ENCODE data around the gene BCOR.

BCOR gene

DNA sequence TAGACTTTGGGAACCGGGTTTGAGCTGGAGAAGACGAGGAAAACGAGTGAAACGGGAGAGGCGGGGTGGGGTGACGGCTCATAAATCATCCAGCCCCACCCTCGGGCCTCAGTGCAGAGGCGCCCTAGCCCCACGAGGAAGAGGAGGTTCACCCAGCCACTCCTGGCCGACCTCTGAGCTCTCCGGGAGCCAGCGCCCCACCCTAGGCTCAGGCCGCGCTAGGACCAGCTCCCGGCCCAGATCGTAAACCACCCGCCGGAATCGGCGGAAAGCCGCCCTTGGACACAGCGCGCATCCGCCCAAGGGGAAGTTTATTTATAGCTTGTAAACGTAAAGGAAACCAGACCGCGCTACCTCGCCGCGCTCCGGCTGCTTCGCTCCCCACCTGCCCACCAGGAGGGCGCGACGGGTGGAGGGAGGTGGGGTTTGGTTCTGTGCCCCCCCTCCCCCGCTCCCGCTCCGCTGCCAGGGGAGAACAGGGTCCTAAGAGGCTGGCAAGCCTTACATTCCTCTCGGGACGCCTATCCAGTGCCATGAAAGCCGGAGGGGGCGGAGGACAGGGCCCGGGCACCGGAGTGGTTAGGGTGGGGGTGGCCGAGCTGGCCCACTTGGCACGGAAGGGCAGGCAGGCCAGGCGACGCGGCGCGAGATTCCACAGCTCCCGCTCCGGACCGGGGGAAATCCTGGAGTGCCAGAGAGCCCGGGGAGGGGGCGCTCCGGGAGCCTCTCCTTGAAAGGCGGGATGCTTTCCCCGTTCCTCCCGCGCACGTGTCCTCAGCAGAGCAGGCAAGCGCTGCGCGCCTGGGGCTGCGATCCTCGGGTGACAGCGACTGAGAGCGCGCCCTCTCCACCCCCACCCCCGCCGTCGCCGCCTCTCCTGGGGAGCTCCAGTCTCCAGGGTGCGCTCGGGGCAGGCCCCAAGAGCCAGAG is 84.2 kb downstream of the BCOR start:
- peak; percentile 20 for DNase-seq

GRCh38 chrX:40012868-40013265 is 84.9 kb downstream of the BCOR start:
- no peak for DNase-seq

GRCh38 chrX:40012039-40012867 is 85.5 kb downstream of the BCOR start:
- DNase-seq: no peak

- DNase-seq: no peak
Measured at GRCh38 chrX:40011322-40012038, 86.3 kb downstream of the BCOR start.

DNA sequence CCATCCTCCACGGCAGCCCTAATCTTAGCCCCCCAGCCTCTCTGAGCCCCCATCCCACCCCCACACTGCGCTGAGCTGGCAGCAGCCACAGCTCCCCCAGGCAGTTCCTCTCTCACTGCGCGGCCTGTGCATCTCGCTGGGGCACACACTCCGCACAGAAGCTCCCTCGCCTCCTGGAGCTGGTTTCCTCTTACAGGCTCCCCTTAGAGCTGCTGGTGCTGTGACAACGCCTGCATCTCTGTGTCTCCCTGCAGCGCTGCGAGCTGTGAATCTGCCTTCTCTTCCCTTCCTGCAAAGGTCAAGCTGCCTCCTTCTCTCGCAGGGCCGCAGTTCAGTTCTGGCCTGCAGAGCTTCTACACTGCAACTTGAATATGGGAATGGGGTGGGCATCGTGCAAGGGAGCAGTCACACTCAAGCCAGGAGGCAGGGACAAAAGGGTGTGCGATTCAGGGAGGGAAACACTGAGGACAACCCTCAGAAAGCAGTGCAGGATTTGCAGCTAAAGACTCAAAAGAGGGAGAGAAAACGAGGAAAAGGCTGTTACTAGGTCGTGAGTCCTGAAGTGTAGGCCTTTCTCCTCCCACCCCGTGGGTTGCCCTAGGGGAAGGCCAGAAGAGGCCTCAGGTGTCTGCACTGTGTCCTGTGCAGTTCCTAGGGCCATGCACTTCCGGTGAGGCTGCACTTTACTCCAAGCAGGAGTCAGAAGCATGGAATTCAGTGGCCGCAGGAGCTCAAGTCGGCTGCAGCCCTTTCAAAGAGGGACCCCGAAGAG is 87.0 kb downstream of the BCOR start:
- DNase-seq: no peak

- no peak for DNase-seq
Measured at GRCh38 chrX:40009890-40010289, 87.9 kb downstream of the BCOR start.

DNA sequence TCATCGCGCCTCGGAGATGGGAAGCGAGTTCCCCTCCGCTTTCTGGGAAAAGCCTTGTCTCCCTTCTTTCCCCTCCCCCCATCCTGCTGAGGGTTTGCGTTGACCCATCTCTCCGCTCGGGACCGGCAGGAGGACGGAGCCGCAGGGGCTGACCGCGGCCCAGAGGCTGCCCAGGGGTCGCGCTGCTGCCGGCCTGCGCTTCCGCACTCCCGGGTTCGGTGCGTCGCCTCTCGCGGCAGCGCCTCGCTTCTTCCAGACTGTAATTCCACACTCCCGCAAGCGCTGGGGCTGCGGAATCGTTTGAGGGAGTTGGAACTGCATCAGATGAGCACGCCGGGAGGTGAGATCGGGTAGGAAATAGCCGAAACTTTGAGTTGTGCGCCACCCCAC is 88.3 kb downstream of the BCOR start:
- no peak for DNase-seq

GRCh38 chrX:40008791-40009461 is 88.8 kb downstream of the BCOR start:
- DNase-seq: no peak

DNA sequence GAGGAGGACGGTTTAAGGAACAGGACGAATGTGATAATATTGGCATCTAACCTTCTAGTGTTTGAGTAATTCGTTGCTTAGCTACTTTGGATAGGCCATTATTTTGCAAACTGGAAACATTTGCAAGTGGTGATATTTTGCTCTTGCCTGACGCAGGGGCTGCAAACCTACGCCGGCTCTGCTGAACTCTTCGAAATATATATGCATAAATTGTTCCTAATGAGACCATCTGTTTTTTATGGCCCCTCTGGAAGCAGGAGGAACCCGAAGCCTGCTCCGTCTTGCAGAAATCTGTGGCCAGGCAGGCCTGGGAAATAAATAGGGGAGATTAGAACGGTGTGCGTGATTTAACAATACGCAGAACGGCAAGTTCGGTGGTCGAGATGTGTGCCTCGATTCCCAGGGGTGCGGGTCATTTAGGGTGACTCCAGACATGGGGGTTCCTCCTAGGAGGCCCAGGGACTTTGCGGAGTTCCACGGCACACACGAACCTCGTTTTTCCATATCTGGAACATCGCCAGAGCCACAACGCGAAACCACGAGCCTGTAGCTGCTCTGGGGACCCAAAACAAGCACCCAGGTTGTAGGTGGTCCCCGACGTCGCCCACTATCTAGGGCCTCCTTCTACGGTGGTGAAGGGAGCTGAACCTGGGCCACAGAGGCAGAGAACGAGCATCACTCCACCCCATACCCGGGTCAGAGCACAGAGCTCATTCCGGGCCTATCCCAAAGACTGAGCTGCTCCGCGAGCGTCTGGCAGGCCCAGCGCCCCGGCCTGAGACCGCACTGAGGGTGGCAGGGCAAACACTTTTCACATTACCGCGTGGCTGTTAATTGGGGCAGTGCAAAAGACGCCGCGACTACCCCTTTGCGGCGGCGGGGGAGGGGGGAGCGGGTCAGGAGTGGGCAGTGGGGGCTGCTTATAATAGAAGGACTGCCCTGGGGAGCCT is 89.7 kb downstream of the BCOR start:
- no peak for DNase-seq

DNA sequence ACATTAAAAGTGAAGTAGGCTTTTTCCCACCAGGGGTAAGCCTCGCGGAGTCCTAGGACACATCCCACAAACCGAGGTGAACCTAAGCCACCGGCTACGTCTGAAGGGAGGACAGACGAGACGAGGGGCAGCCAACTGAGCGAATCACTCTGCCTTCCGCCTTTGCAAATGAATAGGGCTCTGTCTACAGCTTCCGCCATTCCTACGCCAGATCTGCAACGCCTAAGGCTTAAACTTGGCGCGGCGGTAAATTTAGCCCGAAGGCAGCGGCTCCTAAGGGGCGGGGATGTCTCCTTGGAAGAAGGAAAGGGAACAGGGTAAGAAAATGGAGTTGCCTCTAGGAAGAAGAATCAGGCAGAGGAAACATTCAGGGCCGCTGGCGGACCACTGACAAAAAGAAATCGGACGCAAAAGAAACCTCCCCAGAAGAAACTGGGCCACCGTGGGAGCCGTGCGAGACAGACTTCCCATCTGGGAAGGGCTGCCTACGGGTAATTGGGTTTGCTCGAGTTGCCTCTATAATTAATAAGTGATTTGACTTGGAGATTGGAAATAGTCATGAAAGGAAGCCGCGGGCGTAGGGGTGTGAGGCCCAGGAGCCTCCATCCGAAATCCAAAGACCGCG is 90.5 kb downstream of the BCOR start:
- no peak for DNase-seq

- DNase-seq: peak; percentile 34
Measured at GRCh38 chrX:40006106-40007017, 91.4 kb downstream of the BCOR start.

GRCh38 chrX:40005292-40006011 is 92.3 kb downstream of the BCOR start:
- no peak for DNase-seq

- no peak for DNase-seq
Measured at GRCh38 chrX:40004921-40005291, 92.9 kb downstream of the BCOR start.

- no peak for DNase-seq
Measured at GRCh38 chrX:40004246-40004535, 93.6 kb downstream of the BCOR start.

GRCh38 chrX:40003428-40004245 is 94.1 kb downstream of the BCOR start:
- no peak for DNase-seq

GRCh38 chrX:40003071-40003427 is 94.7 kb downstream of the BCOR start:
- no peak for DNase-seq
